Neuronal stem cell (in vitro differentiated cells): ENCODE measurements around the gene TMC3.

Experiments used
- DNase-seq: peaks from one replicate; pipeline ENCODE4 v3.0.0-alpha.2; 2013; ENCODE audit warnings: low spot score
- H2AFZ ChIP-seq: one replicate; pipeline ENCODE4 v1.6.1; 2013; ENCODE audit warnings: mild to moderate bottlenecking, low read length, inconsistent platforms
- H2AK5ac ChIP-seq: 2 replicates; pipeline ENCODE4 v1.6.1; 2013; ENCODE audit warnings: low read depth, mild to moderate bottlenecking, inconsistent platforms, low read length, moderate library complexity, mixed read lengths
- H2BK120ac ChIP-seq: 2 replicates; pipeline ENCODE4 v1.6.1; 2013; ENCODE audit warnings: low read depth, mild to moderate bottlenecking, inconsistent platforms, low read length, moderate library complexity, mixed read lengths
- H2BK12ac ChIP-seq: one replicate; pipeline ENCODE4 v1.6.1; 2013; ENCODE audit warnings: low read length, inconsistent platforms
- H2BK15ac ChIP-seq: 2 replicates; pipeline ENCODE4 v1.6.1; 2013; ENCODE audit warnings: mild to moderate bottlenecking, low read length, inconsistent platforms, mixed read lengths
- H2BK5ac ChIP-seq: one replicate; pipeline ENCODE4 v1.6.1; 2013; ENCODE audit warnings: inconsistent platforms, mild to moderate bottlenecking, low read length, moderate library complexity
- H3K14ac ChIP-seq: one replicate; pipeline ENCODE4 v1.6.1; 2013; ENCODE audit warnings: low read length, inconsistent platforms
- H3K18ac ChIP-seq: 2 replicates; pipeline ENCODE4 v1.6.1; 2013; ENCODE audit warnings: low read length, inconsistent platforms
- H3K23ac ChIP-seq: 2 replicates; pipeline ENCODE4 v1.6.1; 2013; ENCODE audit warnings: low read depth, mild to moderate bottlenecking, mixed read lengths, low read length, inconsistent platforms; ENCODE audit not compliant: poor library complexity
- H3K27ac ChIP-seq: replicated peaks from 3 replicates; pipeline ENCODE4 v1.5.1; 2013; ENCODE audit warnings: low read length, inconsistent platforms
- H3K27me3 ChIP-seq, 3 experiments: 2 replicates each; pipeline ENCODE4 v1.6.1; 2013; ENCODE audit warnings: low read length in 3 of 3, mild to moderate bottlenecking in 2 of 3, inconsistent platforms in 1 of 3, low read depth in 1 of 3, mixed read lengths in 1 of 3, moderate library complexity in 1 of 3; ENCODE audit not compliant: control insufficient read depth in 3 of 3, insufficient read depth in 3 of 3
- H3K36me3 ChIP-seq, 2 donors: replicated peaks in 1 of 2; 2 replicates each; pipeline ENCODE4 v1.6.1; 2013; ENCODE audit warnings: low read length in 2 of 2; ENCODE audit not compliant: control insufficient read depth in 2 of 2, insufficient read depth in 2 of 2
- H3K4ac ChIP-seq: 2 replicates; pipeline ENCODE4 v1.6.1; 2013; ENCODE audit warnings: inconsistent platforms, mild to moderate bottlenecking, low read length, moderate library complexity
- H3K4me1 ChIP-seq, 2 donors: 1 replicate in 1 of 2; 2 replicates in 1 of 2; pipeline ENCODE4 v1.6.1; 2013; ENCODE audit warnings: low read length in 2 of 2, low read depth in 1 of 2; ENCODE audit not compliant: control insufficient read depth in 2 of 2, insufficient read depth in 1 of 2
- H3K4me2 ChIP-seq: one replicate; pipeline ENCODE4 v1.6.1; 2013; ENCODE audit warnings: mild to moderate bottlenecking, low read length, inconsistent platforms; ENCODE audit not compliant: insufficient read depth, poor library complexity, severe bottlenecking
- H3K4me3 ChIP-seq, 2 donors: 2 replicates each; pipeline ENCODE4 v1.5.1; 2013; ENCODE audit warnings: low read length in 2 of 2, mild to moderate bottlenecking in 2 of 2, inconsistent platforms in 1 of 2, moderate library complexity in 1 of 2
- H3K79me1 ChIP-seq: one replicate; pipeline ENCODE4 v1.6.1; 2013; ENCODE audit warnings: low read depth, mild to moderate bottlenecking, inconsistent platforms, low read length, moderate library complexity
- H3K9ac ChIP-seq: one replicate; pipeline ENCODE4 v1.6.1; 2013; ENCODE audit warnings: mild to moderate bottlenecking, low read depth, low read length, inconsistent platforms; ENCODE audit not compliant: poor library complexity
- H3K9me3 ChIP-seq, 2 donors: replicated peaks in 1 of 2; 2 replicates each; pipeline versions ENCODE3 to v1.6.1; 2013; ENCODE audit warnings: low read length in 2 of 2, mild to moderate bottlenecking in 2 of 2, inconsistent platforms in 1 of 2, low read depth in 1 of 2, mixed read lengths in 1 of 2, moderate library complexity in 1 of 2; ENCODE audit not compliant: control insufficient read depth in 2 of 2, insufficient read depth in 1 of 2
- H4K8ac ChIP-seq: one replicate; pipeline ENCODE4 v1.6.1; 2013; ENCODE audit warnings: low read depth, mild to moderate bottlenecking, inconsistent platforms, low read length, moderate library complexity
- H4K91ac ChIP-seq: one replicate; pipeline ENCODE4 v1.6.1; 2013; ENCODE audit warnings: low read length, low read depth, mild to moderate bottlenecking, inconsistent platforms; ENCODE audit not compliant: poor library complexity
- WGBS, 2 donors: extraction: QIAGEN DNeasy Blood & Tissue Kit; methylation state at CpG; one replicate each; pipeline ENCODE4 v1.1.7; 2013; ENCODE audit warnings: missing lambda C conversion rate in 2 of 2, mixed read lengths in 1 of 2; ENCODE audit not compliant: insufficient read length in 2 of 2, insufficient replicate concordance in 1 of 2; ENCODE audit errors: extremely low coverage in 2 of 2; 5-methylcytosine and 5-hydroxymethylcytosine counted together

Gene TMC3

DNA sequence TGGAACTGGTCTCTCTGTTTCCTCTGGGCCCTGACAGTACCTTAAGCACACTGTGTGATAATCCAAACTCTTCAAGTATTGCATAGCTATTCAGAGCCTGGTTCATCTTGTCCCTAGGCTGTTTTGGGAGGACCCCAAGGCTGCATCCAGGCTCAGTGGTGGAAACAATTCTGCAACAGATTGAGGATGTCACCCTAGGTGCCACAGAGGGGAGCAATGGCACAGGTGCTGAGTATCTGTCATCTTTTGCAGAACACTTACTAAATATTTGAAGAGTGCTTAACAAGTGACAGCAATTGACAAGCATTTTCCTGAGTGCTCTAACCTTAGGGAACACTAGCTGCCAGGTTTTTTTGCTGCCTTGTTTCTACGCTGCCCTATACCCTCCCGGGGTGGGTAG, 77.8 kb downstream of the TMC3 start:
- no CpG with 5 or more reads among the region's 2 CpGs for WGBS, 2 donors

GRCh38 chr15:81295486-81296121, 78.4 kb downstream of the TMC3 start:
- DNase-seq: no peak
- H2AK5ac ChIP-seq: no peak overlapping the region
- H4K8ac ChIP-seq: no peak overlapping the region
- H3K9ac ChIP-seq: no peak overlapping the region
- H3K9me3 ChIP-seq: no peaks in the 10 kb centered on the region
- H3K14ac ChIP-seq: no peak overlapping the region
- no peak overlapping the region for H3K27ac ChIP-seq
- H3K4me2 ChIP-seq: no peak overlapping the region
- H3K4me3 ChIP-seq: no peak overlapping the region
- no CpG with 5 or more reads among the region's 5 CpGs for WGBS, 2 donors
- H3K27me3 ChIP-seq: peaks cover 0 to 27% (median 0%) of the 10 kb centered on the region in 3 experiments
- H2BK15ac ChIP-seq: no peak overlapping the region
- no peak overlapping the region for H3K18ac ChIP-seq
- no peak overlapping the region for H2BK120ac ChIP-seq
- peaks cover 0 to 3% of the 10 kb centered on the region in 2 donors for H3K4me1 ChIP-seq
- H3K23ac ChIP-seq: no peak overlapping the region
- H2BK5ac ChIP-seq: no peak overlapping the region
- no peak overlapping the region for H2AFZ ChIP-seq
- no peaks in the 10 kb centered on the region for H3K79me1 ChIP-seq
- H2BK12ac ChIP-seq: no peak overlapping the region
- no peak overlapping the region for H4K91ac ChIP-seq
- no peak overlapping the region for H3K4ac ChIP-seq
- no peaks in the 10 kb centered on the region for H3K36me3 ChIP-seq

More for the DNA sequence above, 77.8 kb downstream of the TMC3 start:
- Histone ChIP-seq H2AFZ (no peak overlapping the region), H4K8ac (no peak overlapping the region), H2BK12ac (no peak overlapping the region), H2BK120ac (no peak overlapping the region), H3K14ac (no peak overlapping the region), H3K4me1 (peaks cover 0 to 3% of the 10 kb centered on the region in 2 donors), H3K4me3 (no peak overlapping the region), H3K27me3 (peaks cover 0 to 30% (median 0%) of the 10 kb centered on the region in 3 experiments), H2BK15ac (no peak overlapping the region), H3K23ac (no peak overlapping the region), H3K9me3 (no peaks in the 10 kb centered on the region), H3K18ac (no peak overlapping the region), H2AK5ac (no peak overlapping the region), H2BK5ac (no peak overlapping the region), H3K79me1 (no peaks in the 10 kb centered on the region), H3K4ac (no peak overlapping the region), H3K36me3 (no peaks in the 10 kb centered on the region), H3K4me2 (no peak overlapping the region), H3K27ac (no peak overlapping the region), H3K9ac (no peak overlapping the region), H4K91ac (no peak overlapping the region)
- DNase-seq: no peak

DNA sequence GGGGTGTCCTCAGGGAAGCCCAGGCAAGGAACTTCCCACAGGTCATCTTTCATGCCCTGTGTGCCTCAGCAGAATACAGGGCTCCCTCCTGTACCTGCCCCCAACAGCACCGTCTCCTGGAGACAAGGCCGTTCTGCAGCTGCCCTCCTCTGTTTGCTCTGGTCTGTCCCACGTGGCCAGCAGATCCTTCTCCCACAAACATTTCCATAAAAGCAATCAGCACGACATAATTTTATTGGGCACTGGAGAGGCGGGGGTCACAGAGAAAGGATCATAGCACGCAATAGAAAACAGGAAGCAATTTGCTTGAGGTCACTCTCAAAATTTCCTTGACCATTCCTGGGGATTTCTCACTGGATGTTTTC, 79.5 kb downstream of the TMC3 start:
- DNase-seq: no peak
- Histone ChIP-seq H3K27me3 (peaks cover 0 to 23% (median 0%) of the 10 kb centered on the region in 3 experiments), H2BK5ac (no peak overlapping the region), H2AK5ac (no peak overlapping the region), H3K9ac (no peak overlapping the region), H2BK15ac (no peak overlapping the region), H3K4me1 (peaks cover 0 to 3% of the 10 kb centered on the region in 2 donors), H3K23ac (no peak overlapping the region), H3K18ac (no peak overlapping the region), H2AFZ (no peak overlapping the region), H4K91ac (no peak overlapping the region), H2BK12ac (no peak overlapping the region), H3K27ac (no peak overlapping the region), H3K4me2 (no peak overlapping the region), H3K4me3 (no peak overlapping the region), H3K36me3 (no peaks in the 10 kb centered on the region), H4K8ac (no peak overlapping the region), H3K14ac (no peak overlapping the region), H2BK120ac (no peak overlapping the region), H3K79me1 (no peaks in the 10 kb centered on the region), H3K9me3 (no peaks in the 10 kb centered on the region), H3K4ac (no peak overlapping the region)
- WGBS, 2 donors: no CpG with 5 or more reads among the region's 6 CpGs

GRCh38 chr15:81293728-81294515, 80.1 kb downstream of the TMC3 start:
- H3K36me3 ChIP-seq: no peaks in the 10 kb centered on the region

More at GRCh38 chr15:81293728-81294515, 80.1 kb downstream of the TMC3 start:
- Histone ChIP-seq H2AK5ac (no peak overlapping the region), H3K27me3 (peaks cover 0 to 17% (median 0%) of the 10 kb centered on the region in 3 experiments), H3K4me1 (peaks cover 0 to 3% of the 10 kb centered on the region in 2 donors), H3K4me3 (no peak overlapping the region), H2BK120ac (no peak overlapping the region), H3K18ac (no peak overlapping the region), H4K91ac (no peak overlapping the region), H3K9ac (no peak overlapping the region), H3K23ac (no peak overlapping the region), H3K4me2 (no peak overlapping the region), H2BK15ac (no peak overlapping the region), H4K8ac (no peak overlapping the region), H3K14ac (no peak overlapping the region), H3K9me3 (no peaks in the 10 kb centered on the region), H3K27ac (no peak overlapping the region), H3K4ac (no peak overlapping the region), H2AFZ (no peak overlapping the region), H2BK12ac (no peak overlapping the region), H2BK5ac (no peak overlapping the region), H3K79me1 (no peaks in the 10 kb centered on the region)
- no peak for DNase-seq
- WGBS, 2 donors: no CpG with 5 or more reads among the region's 9 CpGs
